MM.1S (cell line): ENCODE results near the gene SDK1.

ENCODE experiments used
- DNase-seq: peaks from one replicate; pipeline ENCODE4 v3.0.0-alpha.2; 2015
- H2AFZ ChIP-seq: fragments of 300-600 bp; sonication (generic); 2 replicates; pipeline ENCODE4 v1.6.0; 2016; ENCODE audit warnings: antibody characterized with exemption, low read length
- H3F3A ChIP-seq: fragments of 300-600 bp; sonication (generic); 2 replicates; pipeline ENCODE4 v1.6.1; 2016; ENCODE audit warnings: mild to moderate bottlenecking, antibody characterized with exemption, low read length, moderate library complexity, mixed read lengths; ENCODE audit not compliant: insufficient read depth
- H3K27ac ChIP-seq: fragments of 300-600 bp; sonication (generic); 2 replicates; pipeline ENCODE4 v1.5.1; 2016; ENCODE audit warnings: mild to moderate bottlenecking, low read length
- H3K27me3 ChIP-seq: fragments of 300-600 bp; sonication (generic); replicated peaks from 2 replicates; pipeline ENCODE4 v1.6.0; 2016; ENCODE audit warnings: low read length; ENCODE audit not compliant: insufficient read depth
- H3K36me3 ChIP-seq: fragments of 300-600 bp; sonication (generic); replicated peaks from 2 replicates; pipeline ENCODE4 v1.6.1; 2016; ENCODE audit warnings: mild to moderate bottlenecking, low read length, mixed read lengths; ENCODE audit not compliant: insufficient read depth
- H3K4me1 ChIP-seq: fragments of 300-600 bp; sonication (generic); 2 replicates; pipeline ENCODE4 v1.6.1; 2016; ENCODE audit warnings: low read length, mixed read lengths
- H3K4me2 ChIP-seq: fragments of 300-600 bp; sonication (generic); 2 replicates; pipeline ENCODE4 v1.6.0; 2016; ENCODE audit warnings: low read depth, low read length
- H3K4me3 ChIP-seq: fragments of 300-600 bp; sonication (generic); 2 replicates; pipeline ENCODE4 v1.5.1; 2016; ENCODE audit warnings: low read length, mixed read lengths
- H3K79me2 ChIP-seq: fragments of 300-600 bp; sonication (generic); 2 replicates; pipeline ENCODE4 v1.6.1; 2016; ENCODE audit warnings: mixed run types, low read length, mixed read lengths
- H3K9ac ChIP-seq: fragments of 300-600 bp; sonication (generic); 2 replicates; pipeline ENCODE4 v1.6.1; 2016; ENCODE audit warnings: low read length, mixed read lengths
- H3K9me2 ChIP-seq: fragments of 300-600 bp; sonication (generic); replicated peaks from 2 replicates; pipeline ENCODE4 v1.6.1; 2016; ENCODE audit warnings: mild to moderate bottlenecking, low read length, mixed read lengths; ENCODE audit not compliant: insufficient read depth
- H3K9me3 ChIP-seq: fragments of 300-600 bp; sonication (generic); replicated peaks from 2 replicates; pipeline ENCODE4 v1.6.1; 2016; ENCODE audit warnings: mild to moderate bottlenecking, low read length, mixed read lengths; ENCODE audit not compliant: insufficient read depth
- H4K20me1 ChIP-seq: fragments of 300-600 bp; sonication (generic); 2 replicates; pipeline ENCODE4 v1.6.1; 2016; ENCODE audit warnings: mild to moderate bottlenecking, low read length, moderate library complexity, mixed read lengths; ENCODE audit not compliant: insufficient read depth
- EZH2 ChIP-seq: fragments of 300-600 bp; sonication (generic); optimal IDR thresholded peaks from 2 replicates; pipeline ENCODE3; 2017; ENCODE audit warnings: low read depth, mild to moderate bottlenecking, antibody characterized with exemption, low read length, mixed read lengths
- EZH2phosphoT487 ChIP-seq: fragments of 300-600 bp; sonication (generic); IDR thresholded peaks from 2 replicates; pipeline ENCODE4 v1.6.1; 2018; ENCODE audit warnings: antibody characterized with exemption, low read length
- TF ChIP-seq, protein P1 (sequence below): fragments of 300-600 bp; sonication (generic); IDR thresholded peaks from 2 replicates; pipeline ENCODE4 v1.5.1; 2016; ENCODE audit warnings: antibody characterized with exemption, low read length, mixed read lengths

Gene SDK1

GRCh38 chr7:3965794-3966395 is 664.8 kb downstream of the SDK1 start:
- no peak for DNase-seq
- no peak overlapping the region for H3K9ac ChIP-seq
- H3K4me3 ChIP-seq: no peak overlapping the region
- no peak for TF ChIP-seq EZH2phosphoT487
- TF ChIP-seq EZH2: no peak
- TF ChIP-seq, protein P1, sequence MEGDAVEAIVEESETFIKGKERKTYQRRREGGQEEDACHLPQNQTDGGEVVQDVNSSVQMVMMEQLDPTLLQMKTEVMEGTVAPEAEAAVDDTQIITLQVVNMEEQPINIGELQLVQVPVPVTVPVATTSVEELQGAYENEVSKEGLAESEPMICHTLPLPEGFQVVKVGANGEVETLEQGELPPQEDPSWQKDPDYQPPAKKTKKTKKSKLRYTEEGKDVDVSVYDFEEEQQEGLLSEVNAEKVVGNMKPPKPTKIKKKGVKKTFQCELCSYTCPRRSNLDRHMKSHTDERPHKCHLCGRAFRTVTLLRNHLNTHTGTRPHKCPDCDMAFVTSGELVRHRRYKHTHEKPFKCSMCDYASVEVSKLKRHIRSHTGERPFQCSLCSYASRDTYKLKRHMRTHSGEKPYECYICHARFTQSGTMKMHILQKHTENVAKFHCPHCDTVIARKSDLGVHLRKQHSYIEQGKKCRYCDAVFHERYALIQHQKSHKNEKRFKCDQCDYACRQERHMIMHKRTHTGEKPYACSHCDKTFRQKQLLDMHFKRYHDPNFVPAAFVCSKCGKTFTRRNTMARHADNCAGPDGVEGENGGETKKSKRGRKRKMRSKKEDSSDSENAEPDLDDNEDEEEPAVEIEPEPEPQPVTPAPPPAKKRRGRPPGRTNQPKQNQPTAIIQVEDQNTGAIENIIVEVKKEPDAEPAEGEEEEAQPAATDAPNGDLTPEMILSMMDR: no peak
- H3K9me3 ChIP-seq: no peaks in the 10 kb centered on the region
- H4K20me1 ChIP-seq: no peaks in the 10 kb centered on the region
- H3K36me3 ChIP-seq: no peaks in the 10 kb centered on the region
- peaks cover 10% of the 10 kb centered on the region; the same call in 1 of the 2 replicates for H3K27me3 ChIP-seq
- no peaks in the 10 kb centered on the region for H3K4me1 ChIP-seq
- no peak overlapping the region for H2AFZ ChIP-seq
- H3F3A ChIP-seq: no peaks in the 10 kb centered on the region
- H3K79me2 ChIP-seq: no peaks in the 10 kb centered on the region
- no peak overlapping the region for H3K4me2 ChIP-seq
- no peaks in the 10 kb centered on the region for H3K9me2 ChIP-seq
- no peak overlapping the region for H3K27ac ChIP-seq

DNA sequence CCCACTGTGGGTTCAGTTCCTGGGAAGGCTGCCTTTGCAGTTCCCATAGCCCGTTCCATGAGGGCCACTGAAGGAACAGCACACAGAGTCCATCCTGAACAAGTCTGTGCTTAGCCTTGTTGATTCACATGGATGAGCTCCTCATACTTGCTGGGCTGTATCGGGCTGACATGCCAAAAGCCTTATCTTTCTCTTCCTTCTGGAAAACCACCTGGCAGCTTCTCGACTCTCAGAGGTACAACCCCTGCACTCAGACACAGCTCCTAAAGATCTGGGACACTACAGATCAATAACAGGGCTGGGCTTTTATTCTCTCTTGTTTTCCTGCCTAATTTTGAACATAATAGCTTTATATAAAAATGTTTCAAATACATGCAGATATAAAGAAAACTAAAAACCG is 667.2 kb downstream of the SDK1 start:
- Histone ChIP-seq H3K4me2 (no peak overlapping the region), H3K36me3 (no peaks in the 10 kb centered on the region)

DNA sequence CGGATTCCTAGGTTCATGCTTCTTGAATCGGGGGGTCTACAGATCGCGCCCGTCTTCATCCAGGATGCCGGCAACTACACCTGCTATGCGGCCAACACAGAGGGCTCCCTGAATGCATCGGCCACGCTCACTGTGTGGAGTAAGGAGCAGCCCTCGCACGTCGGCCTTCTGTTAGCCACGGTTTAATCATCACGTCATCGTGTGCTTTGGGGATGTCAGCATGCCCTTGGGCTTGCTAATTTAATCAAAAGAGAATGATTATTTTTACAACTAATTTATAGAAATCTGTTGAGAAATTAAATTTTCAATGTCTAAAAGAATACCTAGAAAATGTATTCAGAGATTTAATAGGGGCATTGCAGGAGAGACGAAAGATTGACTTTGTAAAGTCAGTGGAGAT is 668.2 kb downstream of the SDK1 start:
- Histone ChIP-seq H4K20me1 (no peaks in the 10 kb centered on the region), H2AFZ (no peak overlapping the region), H3K27ac (no peak overlapping the region), H3K4me1 (no peaks in the 10 kb centered on the region), H3K9me3 (no peaks in the 10 kb centered on the region), H3K9ac (no peak overlapping the region), H3K4me3 (no peak overlapping the region), H3F3A (no peaks in the 10 kb centered on the region), H3K4me2 (no peak overlapping the region), H3K9me2 (no peaks in the 10 kb centered on the region), H3K79me2 (no peaks in the 10 kb centered on the region), H3K36me3 (no peaks in the 10 kb centered on the region), H3K27me3 (peaks cover 14% of the 10 kb centered on the region; the same call in 1 of the 2 replicates)
- TF ChIP-seq, protein P1: no peak
- TF ChIP-seq EZH2phosphoT487 (no peak), EZH2 (no peak)
- no peak for DNase-seq

More for the DNA sequence above, 667.2 kb downstream of the SDK1 start:
- Histone ChIP-seq H3K9me2 (no peaks in the 10 kb centered on the region), H3K27ac (no peak overlapping the region), H3F3A (no peaks in the 10 kb centered on the region), H3K4me1 (no peaks in the 10 kb centered on the region), H3K27me3 (peaks cover 14% of the 10 kb centered on the region; the same call in 1 of the 2 replicates), H2AFZ (no peak overlapping the region), H3K9me3 (no peaks in the 10 kb centered on the region), H3K9ac (no peak overlapping the region), H3K79me2 (no peaks in the 10 kb centered on the region), H3K4me3 (no peak overlapping the region), H4K20me1 (no peaks in the 10 kb centered on the region)
- no peak for DNase-seq
- TF ChIP-seq EZH2 (no peak), EZH2phosphoT487 (no peak)
- TF ChIP-seq, protein P1: no peak
